ENCODE measurements around the gene TSPYL2.
A peak's percentile ranks its signal among the peaks of the same experiment; 100 is the strongest.

The TSPYL2 gene

DNA sequence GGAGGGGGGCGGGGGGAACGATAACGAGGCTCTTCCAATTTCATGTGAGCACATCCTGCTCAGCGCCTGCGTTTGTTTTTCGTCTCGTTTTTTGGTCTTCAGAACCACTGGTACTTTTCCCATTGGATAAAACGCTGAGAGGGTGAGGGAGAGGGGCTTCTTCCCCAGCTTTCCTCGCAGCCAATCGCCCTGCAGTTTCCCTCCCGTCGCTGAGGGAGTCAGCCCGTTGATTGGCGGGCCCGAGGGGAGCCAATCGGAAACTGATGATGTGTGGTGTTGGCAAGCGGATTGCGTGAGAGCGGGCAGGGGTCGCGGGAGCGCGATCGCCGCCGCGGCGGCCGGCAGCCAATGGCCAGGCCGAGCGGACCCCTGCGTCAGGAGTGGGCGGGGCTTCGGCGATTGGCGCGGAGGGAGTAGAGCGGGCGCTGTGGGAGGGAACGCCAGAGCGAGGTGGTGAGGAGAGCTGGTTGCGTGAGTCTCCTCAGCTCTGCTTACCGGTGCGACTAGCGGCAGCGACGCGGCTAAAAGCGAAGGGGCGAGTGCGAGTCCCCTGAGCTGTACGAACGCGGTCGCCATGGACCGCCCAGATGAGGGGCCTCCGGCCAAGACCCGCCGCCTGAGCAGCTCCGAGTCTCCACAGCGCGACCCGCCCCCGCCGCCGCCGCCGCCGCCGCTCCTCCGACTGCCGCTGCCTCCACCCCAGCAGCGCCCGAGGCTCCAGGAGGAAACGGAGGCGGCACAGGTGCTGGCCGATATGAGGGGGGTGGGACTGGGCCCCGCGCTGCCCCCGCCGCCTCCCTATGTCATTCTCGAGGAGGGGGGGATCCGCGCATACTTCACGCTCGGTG, at the start of gene TSPYL2:
TSS of gene TSPYL2 (plus strand) at position 443 of the 848 bp plus-strand sequence. CDS start at position 575, 132 bp downstream.
- peak; percentile 88 for DNase-seq (ENCODE audit: low read depth)

DNA sequence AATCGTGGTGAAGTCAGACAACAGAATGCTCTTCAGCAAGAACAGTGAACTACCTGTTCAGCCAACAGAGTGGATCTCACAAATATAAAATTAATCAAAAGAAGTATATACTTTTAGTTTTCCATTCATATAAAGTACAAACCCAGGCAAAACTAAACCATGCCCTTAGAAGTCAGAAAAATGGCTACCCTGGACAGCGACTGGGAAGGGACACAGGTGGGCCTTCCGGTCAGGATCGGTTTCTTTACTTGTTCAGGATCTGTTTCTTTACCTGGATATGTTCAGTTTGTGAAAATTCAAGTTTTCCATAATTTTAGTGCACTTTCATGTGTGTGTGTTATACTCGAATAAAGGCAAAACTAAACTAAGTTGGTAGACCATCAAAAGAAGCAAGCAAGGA, 46.0 kb upstream of the TSPYL2 start:
- no peak for DNase-seq (ENCODE audit: low read depth)

DNA sequence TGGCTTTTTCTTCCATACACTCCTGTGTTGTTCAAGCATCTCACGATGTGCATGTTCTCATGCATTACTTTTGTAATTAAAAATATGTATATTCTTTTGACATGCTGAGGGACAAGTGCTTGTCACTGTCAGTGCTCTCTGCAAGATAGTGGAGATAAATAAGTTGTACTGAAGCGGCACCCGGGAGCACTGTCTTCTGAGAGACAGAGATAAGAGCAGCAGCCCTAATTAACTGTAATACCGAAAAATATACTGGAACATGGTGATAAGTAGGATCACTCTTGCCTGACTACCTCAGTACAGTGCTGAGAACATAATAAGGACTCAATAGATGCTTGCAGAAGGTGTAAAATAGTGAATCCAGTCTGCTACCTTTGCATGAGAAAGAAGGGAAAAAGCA, 42.9 kb upstream of the TSPYL2 start:
- no peak for DNase-seq (ENCODE audit: low read depth)

- DNase-seq (ENCODE audit: low read depth) = no peak
These were observed 37.2 kb upstream of the TSPYL2 start for GRCh38 chrX:53044995-53045394.

DNA sequence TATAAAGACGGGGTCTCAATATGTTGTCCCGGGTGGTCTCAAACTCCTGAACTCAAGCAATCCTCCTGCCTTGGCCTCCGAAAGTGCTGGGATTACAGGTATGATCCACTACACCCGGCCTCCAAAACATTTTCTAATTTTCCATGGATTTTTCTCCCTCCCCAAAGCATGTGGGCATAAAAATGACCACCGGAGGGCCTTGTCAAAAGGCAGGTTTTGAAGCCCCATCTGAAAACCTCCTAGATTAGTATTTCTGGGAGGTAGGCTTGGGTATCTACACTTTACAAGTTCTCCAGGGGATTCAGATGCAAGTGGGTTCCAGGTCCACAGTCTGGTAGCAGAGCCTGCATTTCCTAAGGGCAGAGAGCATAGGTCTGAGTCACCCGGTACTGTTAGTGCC, 34.9 kb upstream of the TSPYL2 start:
- DNase-seq (ENCODE audit: low read depth) = no peak

DNA sequence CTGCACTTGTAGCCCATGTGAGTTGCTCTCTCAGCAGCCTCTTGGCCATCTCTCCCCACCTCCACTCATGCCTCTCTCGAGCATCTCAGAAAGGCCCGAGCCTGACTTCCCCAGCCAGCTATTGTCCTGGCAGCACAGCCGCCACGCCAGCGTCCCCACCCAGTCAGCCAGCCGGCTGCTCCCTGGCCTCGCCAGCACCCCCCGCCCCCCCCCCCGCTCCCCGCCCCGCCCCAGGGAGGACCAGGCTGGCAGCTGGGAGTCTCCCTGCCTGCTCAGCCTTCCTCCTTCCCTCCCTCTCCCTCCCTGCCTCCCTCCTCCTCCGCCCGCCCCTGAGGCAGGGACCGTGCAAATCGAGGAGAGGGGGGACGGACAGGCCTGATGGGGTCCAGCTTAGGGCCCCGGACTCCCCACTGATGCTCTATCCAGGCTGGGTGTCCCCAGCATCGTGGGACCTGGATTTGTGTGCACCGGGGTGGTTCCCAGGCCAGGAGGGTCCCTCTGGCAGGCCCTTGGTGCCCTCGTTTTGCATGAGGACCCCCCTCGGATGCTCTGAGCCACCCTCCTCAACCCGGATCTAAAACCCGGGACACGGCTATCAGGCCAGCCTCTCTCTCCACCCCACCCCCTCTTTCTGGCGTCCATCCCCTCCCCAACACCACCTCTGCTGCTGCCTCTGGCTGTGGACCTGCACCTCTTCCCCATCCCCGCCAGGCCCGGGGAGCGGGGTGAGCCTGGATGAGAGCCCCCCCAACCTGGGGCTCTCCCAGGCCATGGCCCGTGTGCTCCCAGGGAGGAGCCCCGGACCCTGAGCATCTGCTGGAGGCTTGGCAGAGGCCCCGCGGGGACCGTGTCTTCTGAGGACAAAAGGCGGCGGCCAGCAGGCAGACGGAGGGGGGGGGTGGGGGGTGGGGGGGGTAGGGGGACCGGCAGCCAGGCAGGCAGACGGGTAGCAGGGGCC, 33.7 kb upstream of the TSPYL2 start, which contains the start of gene GPR173:
TSS of gene GPR173 (plus strand) at position 621 of the 958 bp plus-strand sequence. CDS start 27,833 bp downstream, outside the sequence.
- no peak for DNase-seq (ENCODE audit: low read depth)

- DNase-seq (ENCODE audit: low read depth) = no peak
These were observed 33.0 kb upstream of the TSPYL2 start for GRCh38 chrX:53049127-53049517.

GRCh38 chrX:53050841-53051240, 31.3 kb upstream of the TSPYL2 start:
- no peak for DNase-seq (ENCODE audit: low read depth)

GRCh38 chrX:53055244-53055849, 26.8 kb upstream of the TSPYL2 start:
- no peak for DNase-seq (ENCODE audit: low read depth)

- no peak for DNase-seq (ENCODE audit: low read depth)
These were observed 25.9 kb upstream of the TSPYL2 start for GRCh38 chrX:53056292-53056691.

DNA sequence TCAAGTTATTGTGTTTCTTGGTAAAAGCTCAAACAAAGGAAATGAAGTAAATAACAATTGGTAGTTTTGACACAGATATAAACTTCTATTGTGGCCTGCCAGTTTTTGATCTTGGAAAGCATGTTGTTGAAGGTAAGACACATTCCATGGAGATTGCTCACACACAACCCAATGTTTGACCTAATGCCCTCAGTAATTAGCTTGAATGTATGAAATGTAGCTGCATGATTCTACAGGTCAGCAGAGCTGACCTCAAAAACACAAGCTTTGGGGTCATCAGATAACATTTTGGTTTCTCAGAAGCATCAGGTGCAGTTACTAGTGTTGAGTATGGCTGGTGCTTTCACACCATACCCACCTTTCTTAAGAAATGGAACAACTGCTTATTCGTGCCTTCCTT, 17.1 kb upstream of the TSPYL2 start:
- no peak for DNase-seq (ENCODE audit: low read depth)

GRCh38 chrX:53071064-53071463, 11.1 kb upstream of the TSPYL2 start:
- DNase-seq (ENCODE audit: low read depth) = no peak

- peak; percentile 51 for DNase-seq (ENCODE audit: low read depth)
These were observed 10.4 kb upstream of the TSPYL2 start for GRCh38 chrX:53071604-53072417.

GRCh38 chrX:53072418-53073114, 9.6 kb upstream of the TSPYL2 start:
- no peak for DNase-seq (ENCODE audit: low read depth)

DNA sequence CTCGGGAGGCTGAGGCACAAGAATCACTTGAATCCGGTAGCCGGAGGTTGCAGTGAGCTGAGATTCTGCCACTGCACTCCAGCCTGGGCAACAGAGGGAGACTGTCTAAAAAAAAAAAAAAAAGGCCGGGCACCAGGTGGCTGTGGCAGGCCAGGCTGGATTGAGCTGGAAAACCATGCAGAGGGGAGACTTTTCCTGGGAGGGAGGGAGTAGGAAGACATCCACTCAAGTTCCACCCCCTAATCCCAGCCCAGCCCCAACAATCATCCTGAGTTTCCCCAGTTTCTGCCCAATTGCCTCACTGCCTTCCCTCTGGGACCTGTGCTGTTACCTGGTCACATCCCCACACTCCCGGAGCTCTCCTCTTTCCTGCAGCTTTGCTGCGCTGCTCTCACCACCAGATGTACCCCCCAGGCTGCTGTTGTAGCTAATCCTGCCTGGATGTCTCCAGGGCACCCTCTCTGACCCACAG, 9.0 kb upstream of the TSPYL2 start:
- DNase-seq (ENCODE audit: low read depth) = no peak

DNA sequence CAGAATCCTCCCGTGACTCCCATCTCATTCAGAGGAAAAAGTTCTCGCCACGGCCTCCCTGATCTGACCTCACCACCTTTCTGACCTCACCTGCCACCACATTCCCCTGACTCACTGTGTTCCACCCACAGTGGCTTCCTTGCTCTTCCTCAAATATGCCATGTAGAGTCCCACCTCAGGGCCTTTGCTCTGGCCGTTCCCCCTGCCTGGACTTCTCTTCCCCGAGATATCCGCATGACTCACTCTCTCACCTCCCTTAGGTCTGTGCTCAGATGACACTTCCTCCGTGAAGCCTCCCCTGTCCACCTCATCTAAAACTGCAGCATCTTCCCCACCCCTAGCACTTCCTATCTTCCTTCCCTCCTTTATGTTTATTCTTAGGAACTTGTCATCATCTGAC, 7.2 kb upstream of the TSPYL2 start:
- DNase-seq (ENCODE audit: low read depth) = no peak

GRCh38 chrX:53076671-53077070, 5.5 kb upstream of the TSPYL2 start:
- DNase-seq (ENCODE audit: low read depth) = no peak

DNA sequence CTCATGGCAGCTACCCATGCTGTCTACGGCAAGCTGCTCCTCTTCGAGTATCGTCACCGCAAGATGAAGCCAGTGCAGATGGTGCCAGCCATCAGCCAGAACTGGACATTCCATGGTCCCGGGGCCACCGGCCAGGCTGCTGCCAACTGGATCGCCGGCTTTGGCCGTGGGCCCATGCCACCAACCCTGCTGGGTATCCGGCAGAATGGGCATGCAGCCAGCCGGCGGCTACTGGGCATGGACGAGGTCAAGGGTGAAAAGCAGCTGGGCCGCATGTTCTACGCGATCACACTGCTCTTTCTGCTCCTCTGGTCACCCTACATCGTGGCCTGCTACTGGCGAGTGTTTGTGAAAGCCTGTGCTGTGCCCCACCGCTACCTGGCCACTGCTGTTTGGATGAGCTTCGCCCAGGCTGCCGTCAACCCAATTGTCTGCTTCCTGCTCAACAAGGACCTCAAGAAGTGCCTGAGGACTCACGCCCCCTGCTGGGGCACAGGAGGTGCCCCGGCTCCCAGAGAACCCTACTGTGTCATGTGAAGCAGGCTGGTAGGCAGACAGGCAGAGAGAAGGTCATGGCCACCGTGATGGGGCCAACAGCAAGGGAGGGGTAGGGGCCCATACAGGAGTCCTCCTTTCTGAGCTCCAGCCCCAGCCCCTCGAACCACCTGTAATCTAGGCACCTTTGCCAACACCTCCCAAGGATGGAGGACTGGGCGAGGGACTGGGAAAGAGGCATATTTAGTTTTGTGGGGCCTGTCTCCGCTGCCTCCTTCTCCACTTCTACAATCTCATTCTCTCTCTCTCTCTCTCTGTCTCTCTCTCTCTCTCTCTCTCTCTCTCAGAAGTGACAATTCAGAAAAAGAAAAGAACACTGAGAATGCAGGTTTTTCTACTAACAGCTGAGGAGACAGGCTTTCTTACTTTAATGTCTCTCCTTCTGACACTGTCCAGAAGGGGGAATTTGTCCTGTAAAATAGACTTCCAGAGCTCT, 4.7 kb upstream of the TSPYL2 start:
- no peak for DNase-seq (ENCODE audit: low read depth)

DNA sequence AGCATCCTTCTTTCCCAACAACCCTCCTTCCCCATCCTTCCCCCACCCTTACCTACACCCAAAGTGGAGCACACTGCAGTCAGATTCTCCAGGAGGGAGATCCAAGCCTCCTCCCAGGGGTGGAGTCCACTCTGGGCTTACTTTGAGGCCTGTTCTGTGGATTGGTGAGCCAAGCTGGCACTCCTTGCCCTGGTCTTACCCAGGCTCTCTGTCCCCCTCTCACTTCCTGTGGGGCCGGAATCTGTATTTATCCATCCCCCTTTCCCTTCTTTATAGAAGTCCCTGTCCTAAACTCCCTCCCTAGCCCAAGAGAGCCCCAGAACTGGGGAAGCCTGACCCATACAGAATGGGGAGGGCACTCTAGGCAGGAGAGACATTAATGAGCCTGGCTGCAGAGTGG, 3.2 kb upstream of the TSPYL2 start:
- DNase-seq (ENCODE audit: low read depth) = no peak
